ENCODE measurements around the gene PRDM16.

Gene PRDM16

DNA sequence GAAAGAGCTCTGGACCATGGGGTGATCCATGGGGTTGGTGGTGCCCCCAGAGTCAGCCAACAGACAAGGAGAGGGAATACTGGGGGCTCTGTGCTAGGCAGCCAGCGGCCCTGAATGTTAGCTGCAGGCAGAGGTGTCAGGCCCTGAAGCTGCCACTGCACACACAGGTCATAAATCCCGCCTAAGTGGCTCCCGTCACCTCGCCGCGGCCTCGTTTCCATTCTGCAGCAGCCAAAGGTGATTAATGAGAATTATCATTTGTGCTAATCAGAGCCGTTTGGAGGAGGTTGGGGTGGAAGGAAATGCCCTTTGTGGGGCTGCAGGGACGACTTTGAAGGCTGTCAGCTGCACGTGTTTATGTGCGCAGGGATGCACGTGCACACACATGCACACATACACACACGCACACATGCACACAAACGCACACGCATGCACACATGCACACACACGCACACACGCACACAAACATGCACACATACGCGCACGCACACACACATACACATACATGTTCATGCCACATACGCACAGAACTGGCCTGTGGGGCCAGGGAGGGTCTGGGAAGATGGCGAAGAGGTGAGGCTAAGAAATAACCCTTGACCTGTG, 296.6 kb downstream of the PRDM16 start:
- Histone ChIP-seq H3F3A (ENCODE audit: insufficient read depth, low read length) (no peaks in the 10 kb centered on the region), H3K4me2 (ENCODE audit: low read length) (no peak overlapping the region), H4K20me1 (ENCODE audit: insufficient read depth, low read length) (no peaks in the 10 kb centered on the region)

GRCh38 chr1:3366126-3367051, 297.4 kb downstream of the PRDM16 start:
- Histone ChIP-seq H3K4me1 (ENCODE audit: insufficient read depth, low read length, severe bottlenecking) (no peaks in the 10 kb centered on the region), H3K4me3 (ENCODE audit: low read depth, low read length, poor library complexity, severe bottlenecking) (no peak overlapping the region), H3K9me3 (ENCODE audit: low read length) (no peaks in the 10 kb centered on the region), H4K20me1 (ENCODE audit: insufficient read depth, low read length) (no peaks in the 10 kb centered on the region), H3K36me3 (ENCODE audit: insufficient read depth, low read length) (no peaks in the 10 kb centered on the region), H3K9me2 (ENCODE audit: low read depth, low read length) (no peaks in the 10 kb centered on the region), H3K27ac (ENCODE audit: low read depth, low read length, poor library complexity, severe bottlenecking) (no peak overlapping the region), H3K79me2 (ENCODE audit: insufficient read depth, low read length) (no peaks in the 10 kb centered on the region), H3K4me2 (ENCODE audit: low read length) (no peak overlapping the region), H3F3A (ENCODE audit: insufficient read depth, low read length) (no peaks in the 10 kb centered on the region), H3K9ac (ENCODE audit: low read length) (no peak overlapping the region), H3K27me3 (ENCODE audit: insufficient read depth, low read length) (peaks cover 9% of the 10 kb centered on the region), H2AFZ (ENCODE audit: low read length) (no peak overlapping the region)
- TF ChIP-seq EZH2 (IDR thresholded peaks at IDR 0.05; ENCODE audit: borderline replicate concordance, low read length) (no peak), CTCF (IDR thresholded peaks at IDR 0.05; ENCODE audit: low read length) (no peak)

More for the DNA sequence above, 296.6 kb downstream of the PRDM16 start:
- Histone ChIP-seq H2AFZ (ENCODE audit: low read length) (no peak overlapping the region), H3K4me1 (ENCODE audit: insufficient read depth, low read length, severe bottlenecking) (no peaks in the 10 kb centered on the region), H3K27ac (ENCODE audit: low read depth, low read length, poor library complexity, severe bottlenecking) (no peak overlapping the region), H3K4me3 (ENCODE audit: low read depth, low read length, poor library complexity, severe bottlenecking) (no peak overlapping the region), H3K36me3 (ENCODE audit: insufficient read depth, low read length) (no peaks in the 10 kb centered on the region), H3K9me2 (ENCODE audit: low read depth, low read length) (no peaks in the 10 kb centered on the region), H3K9ac (ENCODE audit: low read length) (no peak overlapping the region), H3K27me3 (ENCODE audit: insufficient read depth, low read length) (peaks cover 9% of the 10 kb centered on the region), H3K79me2 (ENCODE audit: insufficient read depth, low read length) (no peaks in the 10 kb centered on the region), H3K9me3 (ENCODE audit: low read length) (no peaks in the 10 kb centered on the region)
- TF ChIP-seq CTCF (IDR thresholded peaks at IDR 0.05; ENCODE audit: low read length), result no peak
- no peak for TF ChIP-seq EZH2 (IDR thresholded peaks at IDR 0.05; ENCODE audit: borderline replicate concordance, low read length)

DNA sequence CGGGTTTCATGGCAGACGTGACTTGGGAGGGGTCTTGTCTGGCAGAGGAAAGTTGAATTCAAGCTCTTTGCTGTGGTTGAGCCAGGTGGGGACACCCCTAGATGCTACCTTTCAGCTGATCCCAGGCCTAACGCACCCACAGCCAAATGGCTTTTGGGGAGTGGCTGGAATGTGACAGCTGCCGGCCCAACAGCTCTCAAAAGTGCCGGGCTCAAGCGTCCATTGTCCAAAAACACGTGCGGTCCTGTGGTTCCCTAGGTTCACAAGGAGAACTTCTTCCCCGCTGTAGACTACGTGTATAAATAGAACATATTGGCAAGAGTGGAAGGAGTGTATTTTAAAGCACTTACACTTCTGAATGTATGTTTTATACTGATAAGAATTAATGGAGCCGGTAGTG, 298.4 kb downstream of the PRDM16 start:
- no peaks in the 10 kb centered on the region for H3K9me2 ChIP-seq (ENCODE audit: low read depth, low read length)
- no peak overlapping the region for H3K4me2 ChIP-seq (ENCODE audit: low read length)
- no peaks in the 10 kb centered on the region for H3K4me1 ChIP-seq (ENCODE audit: insufficient read depth, low read length, severe bottlenecking)
- no peaks in the 10 kb centered on the region for H3K9me3 ChIP-seq (ENCODE audit: low read length)
- no peak for TF ChIP-seq EZH2 (IDR thresholded peaks at IDR 0.05; ENCODE audit: borderline replicate concordance, low read length)
- TF ChIP-seq CTCF (IDR thresholded peaks at IDR 0.05; ENCODE audit: low read length), result no peak
- H3K4me3 ChIP-seq (ENCODE audit: low read depth, low read length, poor library complexity, severe bottlenecking), result no peak overlapping the region
- H3K79me2 ChIP-seq (ENCODE audit: insufficient read depth, low read length), result no peaks in the 10 kb centered on the region
- H3K36me3 ChIP-seq (ENCODE audit: insufficient read depth, low read length), result no peaks in the 10 kb centered on the region
- H3K27ac ChIP-seq (ENCODE audit: low read depth, low read length, poor library complexity, severe bottlenecking), result no peak overlapping the region
- peaks cover 9% of the 10 kb centered on the region for H3K27me3 ChIP-seq (ENCODE audit: insufficient read depth, low read length)
- H2AFZ ChIP-seq (ENCODE audit: low read length), result no peak overlapping the region
- no peaks in the 10 kb centered on the region for H3F3A ChIP-seq (ENCODE audit: insufficient read depth, low read length)
- no peak overlapping the region for H3K9ac ChIP-seq (ENCODE audit: low read length)
- no peaks in the 10 kb centered on the region for H4K20me1 ChIP-seq (ENCODE audit: insufficient read depth, low read length)

Data from OCI-LY1 (cell line).